ENCODE measurements around the gene CTDNEP1.

The CTDNEP1 gene

DNA sequence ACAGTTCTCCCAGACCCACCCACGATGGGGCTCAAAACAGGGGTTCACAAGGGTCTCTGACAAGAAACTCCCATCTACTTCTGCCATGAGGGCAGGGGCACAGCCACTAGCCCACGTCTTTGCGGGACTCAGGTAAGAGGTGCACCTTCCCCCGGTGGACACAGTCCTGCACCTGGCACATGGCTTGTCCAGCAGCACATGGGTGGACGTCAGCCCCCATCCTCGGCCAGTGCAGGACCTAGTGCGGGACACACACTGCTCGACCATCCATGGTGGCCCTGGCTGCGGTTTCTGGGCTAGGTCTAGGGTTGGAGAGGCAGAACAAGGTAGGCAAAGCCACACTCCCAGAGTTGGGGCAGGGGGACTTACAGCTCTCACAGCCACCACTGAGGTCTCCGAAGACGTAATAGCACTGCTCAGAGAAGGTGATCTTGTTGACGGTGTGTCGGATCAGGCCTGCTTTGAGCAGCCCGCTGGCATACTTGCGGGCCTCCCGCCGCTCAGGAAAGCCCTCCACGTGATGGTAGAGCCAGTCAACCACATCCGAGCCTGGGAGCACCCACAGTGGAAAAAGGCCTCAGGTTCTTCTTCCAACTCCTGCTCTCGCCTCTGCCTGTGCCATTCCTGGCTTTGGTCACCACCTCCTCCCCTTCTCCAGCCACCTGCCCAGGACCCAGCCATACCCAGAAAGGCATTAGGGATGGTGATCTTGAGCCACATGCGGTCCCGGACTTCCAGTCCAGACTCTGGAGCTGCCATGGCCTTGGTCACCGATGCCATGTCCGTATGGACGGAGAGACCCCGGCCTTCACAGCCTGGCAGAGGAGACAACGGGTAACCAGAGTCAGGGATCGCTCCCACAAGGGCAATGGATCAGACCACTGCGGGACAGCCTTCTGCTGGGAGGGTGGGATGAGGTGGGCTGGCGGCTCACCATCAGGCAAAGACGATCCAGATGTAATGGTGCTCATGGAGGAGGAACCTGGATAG lies 24.5 kb downstream of the CTDNEP1 start:
- DNase-seq: no peak

DNA sequence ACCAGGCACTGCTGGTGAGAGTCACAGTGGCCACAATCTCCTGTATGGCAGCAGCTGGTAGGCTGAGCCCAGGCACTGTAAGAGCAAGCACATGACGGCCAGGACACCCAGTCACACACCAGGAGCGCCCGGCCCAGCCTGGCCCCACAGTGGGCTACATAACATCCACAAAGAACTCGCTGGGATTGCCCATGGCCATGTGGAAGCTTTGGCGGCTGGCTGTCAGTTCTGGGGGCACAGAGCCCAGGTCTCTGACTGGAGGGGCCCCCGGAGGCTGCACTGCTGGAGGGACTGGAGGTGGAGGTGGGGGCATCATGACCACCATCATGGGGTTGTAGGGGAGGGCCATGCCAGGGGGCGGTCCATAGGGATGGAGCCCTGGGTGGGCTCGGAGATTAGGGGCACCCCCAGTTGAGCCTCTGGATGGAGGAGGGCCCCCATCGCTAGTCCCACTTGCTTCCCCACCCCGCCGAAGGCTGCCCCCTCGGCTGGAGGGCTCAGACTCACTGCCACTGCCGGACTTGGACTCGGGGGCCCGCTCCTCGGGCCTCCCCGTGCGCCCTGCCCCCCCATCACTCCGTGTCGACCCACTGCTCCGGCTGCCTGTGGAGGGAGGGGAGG lies 25.7 kb downstream of the CTDNEP1 start:
- no peak for DNase-seq

GRCh38 chr17:7224661-7225111 lies 26.8 kb downstream of the CTDNEP1 start:
- DNase-seq: no peak

DNA sequence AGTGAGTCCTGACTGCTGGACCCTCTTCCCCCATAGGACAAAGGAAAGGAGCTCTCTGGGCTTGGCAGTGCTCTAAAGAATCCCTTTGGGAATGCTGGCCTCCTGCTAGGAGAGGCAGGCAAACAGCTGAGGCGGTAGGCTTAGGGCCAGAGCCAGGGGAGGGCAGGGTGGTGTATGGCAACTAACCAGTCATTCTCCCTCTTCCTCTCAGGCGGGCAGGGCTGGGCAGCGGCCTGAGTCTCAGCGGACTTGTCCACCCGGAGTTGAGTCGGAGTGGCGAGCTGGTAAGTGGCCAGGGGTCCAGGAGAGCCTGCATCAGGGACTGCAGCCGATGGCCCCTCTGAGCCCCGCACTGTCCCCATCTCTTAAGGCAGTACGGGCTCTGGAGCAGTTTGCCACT lies 27.4 kb downstream of the CTDNEP1 start:
- DNase-seq: no peak

DNA sequence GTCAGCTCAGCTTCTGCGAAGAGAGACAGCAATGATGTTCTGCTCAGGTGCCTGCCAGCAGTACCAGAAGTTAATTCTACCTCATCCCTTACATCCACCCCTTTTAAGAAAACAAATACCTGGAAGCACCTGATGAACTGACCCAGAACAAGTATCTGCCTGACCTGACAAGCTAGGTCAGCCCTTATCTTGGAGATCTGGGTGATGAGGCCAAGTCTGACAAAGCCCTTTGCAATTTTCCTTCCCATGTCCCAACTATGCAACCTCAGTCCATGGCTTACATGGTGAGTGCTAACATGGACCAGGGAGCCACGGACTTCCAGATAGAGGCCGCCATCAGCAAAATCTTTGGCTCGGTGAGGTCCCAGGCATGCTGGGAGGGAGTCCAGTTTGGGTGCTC lies 28.2 kb downstream of the CTDNEP1 start:
- no peak for DNase-seq

- no peak for DNase-seq
These were observed 28.6 kb downstream of the CTDNEP1 start for GRCh38 chr17:7222972-7223292.

GRCh38 chr17:7222093-7222971 lies 29.2 kb downstream of the CTDNEP1 start:
- DNase-seq: no peak

DNA sequence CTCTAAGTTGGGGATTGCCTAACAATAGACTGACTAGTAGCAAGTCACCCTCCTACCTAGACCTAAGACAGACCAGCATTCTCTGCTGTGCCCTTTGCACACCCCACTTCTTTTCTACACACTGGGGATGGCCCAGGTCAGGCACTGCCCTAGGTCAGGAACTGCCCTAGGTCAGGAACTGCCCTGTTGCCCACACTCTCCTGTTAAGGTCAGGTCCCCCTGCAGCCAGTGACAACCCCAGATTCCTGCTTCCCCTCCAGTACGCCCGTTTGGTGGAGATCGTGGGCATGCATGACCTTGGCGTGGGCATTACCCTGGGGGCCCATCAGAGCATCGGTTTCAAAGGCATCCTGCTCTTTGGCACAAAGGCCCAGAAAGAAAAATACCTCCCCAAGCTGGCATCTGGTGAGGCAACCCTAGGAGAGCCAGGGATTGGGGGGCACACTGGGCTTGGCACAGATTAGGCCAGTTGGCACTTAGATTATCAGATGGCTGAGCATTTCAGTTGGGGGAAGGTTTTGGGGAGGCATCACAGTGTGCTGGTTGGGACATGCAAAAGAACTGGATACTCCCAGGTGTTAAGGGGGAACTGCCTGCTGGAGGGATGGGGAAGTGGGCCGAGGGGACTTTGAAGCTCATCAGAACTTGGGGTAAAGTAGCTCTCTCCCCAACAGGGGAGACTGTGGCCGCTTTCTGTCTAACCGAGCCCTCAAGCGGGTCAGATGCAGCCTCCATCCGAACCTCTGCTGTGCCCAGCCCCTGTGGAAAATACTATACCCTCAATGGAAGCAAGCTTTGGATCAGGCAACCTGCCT lies 30.0 kb downstream of the CTDNEP1 start:
- DNase-seq: no peak

DNA sequence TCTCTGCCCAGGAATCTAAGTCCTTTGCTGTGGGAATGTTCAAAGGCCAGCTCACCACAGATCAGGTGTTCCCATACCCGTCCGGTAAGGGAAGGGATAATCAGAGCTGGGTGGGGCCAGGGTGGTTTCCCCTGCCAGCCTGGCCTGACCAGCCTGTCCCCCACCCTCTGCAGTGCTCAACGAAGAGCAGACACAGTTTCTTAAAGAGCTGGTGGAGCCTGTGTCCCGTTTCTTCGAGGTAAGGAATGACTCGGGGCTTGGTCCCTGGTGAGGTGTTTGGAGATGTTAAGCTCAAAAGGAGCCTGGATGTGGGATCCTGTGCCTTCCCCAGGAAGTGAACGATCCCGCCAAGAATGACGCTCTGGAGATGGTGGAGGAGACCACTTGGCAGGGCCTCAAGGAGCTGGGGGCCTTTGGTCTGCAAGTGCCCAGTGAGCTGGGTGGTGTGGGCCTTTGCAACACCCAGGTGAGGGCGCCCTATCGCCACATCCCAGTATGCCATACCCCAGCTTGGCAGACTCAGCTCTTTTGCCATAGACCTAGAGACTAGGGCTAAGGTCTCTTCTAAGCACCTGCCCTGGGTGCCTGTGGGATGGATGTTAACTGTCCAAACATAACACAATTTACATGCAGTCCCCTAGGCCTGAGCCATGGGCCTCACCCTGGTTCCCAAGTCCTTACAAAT lies 30.8 kb downstream of the CTDNEP1 start:
- peak; percentile 78 for DNase-seq

DNA sequence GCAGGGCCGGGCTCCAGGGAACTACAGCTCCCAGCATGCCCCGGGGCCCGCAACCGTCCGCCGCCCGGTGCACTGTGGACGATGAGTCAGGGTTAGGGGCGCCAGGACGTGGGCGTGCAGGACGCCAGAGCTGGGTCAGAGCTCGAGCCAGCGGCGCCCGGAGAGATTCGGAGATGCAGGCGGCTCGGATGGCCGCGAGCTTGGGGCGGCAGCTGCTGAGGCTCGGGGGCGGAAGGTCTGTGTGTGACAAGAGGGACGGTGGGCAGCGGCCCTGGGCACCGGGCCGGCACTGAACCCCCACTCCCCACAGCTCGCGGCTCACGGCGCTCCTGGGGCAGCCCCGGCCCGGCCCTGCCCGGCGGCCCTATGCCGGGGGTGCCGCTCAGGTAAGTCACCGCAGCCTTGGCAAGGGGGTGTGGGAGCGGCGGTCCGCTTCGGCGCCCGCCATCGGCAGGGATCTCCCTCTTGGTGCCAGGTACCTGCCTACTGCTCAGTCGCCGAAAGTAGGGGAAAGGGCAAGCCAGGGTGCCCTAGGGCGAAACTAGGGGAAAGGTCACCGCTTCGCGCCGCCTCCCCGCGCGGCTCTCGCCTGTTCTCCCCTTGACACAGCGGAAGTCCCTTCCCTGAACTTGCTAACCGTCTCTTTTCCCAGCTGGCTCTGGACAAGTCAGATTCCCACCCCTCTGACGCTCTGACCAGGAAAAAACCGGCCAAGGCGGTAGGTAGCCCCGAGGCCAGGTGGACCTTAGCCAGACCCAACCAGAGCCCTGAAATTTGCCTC lies 31.5 kb downstream of the CTDNEP1 start, which contains the start of the genes ACADVL and DLG4:
TSS of gene ACADVL (plus strand) at position 127 of the 781 bp plus-strand sequence. CDS start at position 174, 47 bp downstream.
TSS of gene DLG4 (minus strand) at position 25 of the 781 bp plus-strand sequence.
- DNase-seq: peak; percentile 89

GRCh38 chr17:7219229-7219811 lies 32.2 kb downstream of the CTDNEP1 start:
- no peak for DNase-seq

DNA sequence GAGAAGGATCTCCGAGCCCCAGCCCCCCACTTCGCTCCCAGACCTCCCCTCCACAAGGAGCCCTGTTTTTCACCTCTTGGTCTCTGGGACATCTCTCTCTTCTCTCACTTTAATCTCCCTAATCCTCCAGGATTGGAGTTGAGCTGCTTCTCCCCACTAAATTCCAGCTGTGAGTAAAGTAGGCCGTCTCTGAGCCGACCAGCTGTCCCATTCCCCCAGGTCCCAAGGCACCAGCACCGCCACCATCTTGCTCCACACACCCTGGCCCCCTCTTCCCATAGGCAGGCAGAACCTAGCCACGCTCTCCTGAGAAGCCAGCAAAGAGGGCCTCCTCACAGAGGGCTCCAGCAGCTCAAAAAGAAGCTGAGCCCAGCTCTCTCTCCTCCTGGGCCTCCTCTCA lies 32.8 kb downstream of the CTDNEP1 start:
- DNase-seq: no peak

DNA sequence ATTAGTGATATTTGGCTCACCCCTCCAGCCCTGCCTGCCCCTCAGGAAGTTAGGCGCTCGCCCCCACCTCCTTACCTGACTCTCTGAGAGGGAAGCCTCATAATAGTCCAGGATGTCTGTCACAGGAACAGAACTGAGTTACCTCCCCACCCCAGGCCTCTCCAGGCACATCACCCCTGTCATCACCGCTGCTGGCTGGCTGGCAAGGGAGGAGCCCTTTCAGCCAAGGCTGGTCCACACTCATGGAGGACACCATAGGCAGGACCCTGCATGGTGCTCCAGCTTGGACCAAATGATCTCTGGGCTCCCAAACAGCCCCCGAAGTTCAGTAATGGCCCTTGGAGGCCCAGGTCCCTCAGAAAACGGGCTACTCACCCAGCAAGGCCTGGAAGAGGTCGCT lies 33.4 kb downstream of the CTDNEP1 start:
- no peak for DNase-seq

- no peak for DNase-seq
These were observed 34.2 kb downstream of the CTDNEP1 start for GRCh38 chr17:7217113-7217987.

DNA sequence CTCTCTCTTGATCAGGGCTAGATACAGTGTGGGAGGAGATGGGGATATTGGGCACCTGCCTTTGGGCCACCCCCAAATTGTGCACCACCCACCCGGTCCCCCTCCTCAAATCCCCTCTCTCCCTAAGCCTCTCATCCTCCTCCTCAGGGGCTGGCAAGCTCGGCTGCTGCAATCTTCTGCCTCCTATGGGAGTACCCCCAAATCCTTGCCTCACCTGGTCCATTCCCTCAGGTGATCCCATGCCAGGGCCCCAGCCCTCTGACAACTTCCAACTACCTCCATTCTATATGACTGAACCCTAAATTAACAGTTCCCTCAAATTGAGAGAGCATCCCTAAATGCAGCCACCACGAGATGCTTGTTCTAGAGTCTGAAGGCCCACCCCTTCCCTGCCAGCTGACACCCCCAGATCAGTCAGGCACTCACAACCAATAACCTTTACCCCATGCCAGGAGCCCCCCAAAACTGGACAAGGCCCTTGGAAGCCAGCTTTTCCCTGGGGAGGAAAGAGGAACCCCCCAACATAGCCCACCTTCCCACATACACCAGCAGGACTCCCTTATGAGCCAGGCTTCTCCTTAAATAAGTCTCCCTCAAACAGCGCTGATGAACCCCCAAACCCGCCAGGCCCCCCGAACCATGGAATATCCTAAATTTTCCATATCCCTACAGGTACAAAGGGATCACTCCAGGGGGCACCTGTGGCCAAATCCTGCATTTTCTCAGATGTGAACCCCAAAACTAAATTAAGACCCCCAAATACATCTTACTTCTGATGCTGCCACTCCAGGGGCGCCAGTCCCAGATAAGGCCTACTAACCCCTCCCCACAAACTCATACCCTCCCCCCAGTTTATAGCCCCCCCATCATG lies 35.1 kb downstream of the CTDNEP1 start:
- no peak for DNase-seq

DNA sequence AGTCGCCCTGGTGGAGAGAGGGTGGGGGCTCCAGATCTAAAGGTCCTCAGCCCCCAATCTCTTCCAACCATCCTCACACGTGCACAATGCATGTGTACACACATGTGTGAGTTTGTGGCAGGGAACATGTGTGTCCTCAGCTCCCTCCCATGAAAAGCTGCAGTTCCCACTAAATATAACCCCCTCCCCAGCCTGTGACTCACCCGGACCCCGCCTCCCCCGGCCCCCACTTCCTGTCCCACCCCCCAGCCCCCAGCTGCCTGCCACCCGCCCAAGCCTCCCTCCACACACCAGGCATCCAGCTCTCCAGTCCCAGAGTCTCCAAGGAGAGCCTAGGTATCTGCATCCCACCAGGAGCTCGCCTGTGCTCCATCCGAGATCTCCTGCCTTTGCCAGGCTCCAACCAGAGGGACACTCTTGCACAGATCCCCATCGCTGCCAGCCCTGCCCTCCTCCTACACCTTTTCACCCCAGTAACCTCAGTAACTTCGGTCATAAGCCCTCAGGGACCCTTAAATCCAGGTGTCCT lies 35.8 kb downstream of the CTDNEP1 start:
- DNase-seq: no peak

DNA sequence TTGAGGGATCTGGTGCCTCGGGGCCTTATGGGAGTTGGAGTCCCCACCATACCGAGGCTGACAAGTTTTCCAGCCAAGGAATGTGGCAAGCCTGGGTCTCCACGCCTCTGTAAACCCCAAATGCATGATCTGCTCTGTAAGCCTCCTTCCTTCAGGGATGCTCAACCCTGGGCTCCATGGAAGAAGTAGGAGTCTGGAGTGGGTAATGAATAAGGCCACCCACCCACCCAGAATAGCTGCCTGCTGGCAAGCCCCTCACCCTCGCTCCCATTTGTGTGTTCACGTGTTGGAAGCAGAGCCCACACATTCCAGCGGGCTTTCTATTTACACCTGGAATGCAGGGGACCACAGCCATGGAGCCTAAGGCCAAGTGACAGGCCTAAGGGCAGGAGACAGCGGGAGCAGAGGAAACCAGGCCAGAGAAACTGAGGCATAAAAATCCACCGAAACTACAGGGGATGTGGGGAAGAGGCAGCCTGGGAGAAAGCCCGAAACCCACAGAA lies 36.3 kb downstream of the CTDNEP1 start:
- DNase-seq: no peak

Measured in activated CD4-positive, alpha-beta T cell treated with anti-CD3 and anti-CD28 coated beads, Interleukin-10, Interleukin-2, amounts not matched to agents 100 ng/mL and 50 ng/mL, durations not matched to agents 16 hours and 8 hours (primary cell).